Hepatocyte (in vitro differentiated cells): ENCODE results near the gene SYNJ2.

ENCODE experiments used
- CTCF ChIP-seq: fragments of 200-600 bp; sonication (generic); IDR thresholded peaks from 2 replicates; pipeline ENCODE4 v1.5.1; 2016; ENCODE audit warnings: antibody characterized with exemption, mild to moderate bottlenecking; ENCODE audit not compliant: poor library complexity
- EZH2 ChIP-seq: fragments of 200-600 bp; sonication (generic); IDR thresholded peaks from 2 replicates; pipeline ENCODE4 v1.6.1; 2016; ENCODE audit warnings: antibody characterized with exemption, mild to moderate bottlenecking, borderline replicate concordance
- EZH2phosphoT487 ChIP-seq: fragments of 200-600 bp; sonication (generic); IDR thresholded peaks from one replicate; pipeline ENCODE4 v1.6.1; 2018; ENCODE audit warnings: antibody characterized with exemption, mild to moderate bottlenecking, low read depth, moderate library complexity; ENCODE audit not compliant: unreplicated experiment, severe bottlenecking

DNA sequence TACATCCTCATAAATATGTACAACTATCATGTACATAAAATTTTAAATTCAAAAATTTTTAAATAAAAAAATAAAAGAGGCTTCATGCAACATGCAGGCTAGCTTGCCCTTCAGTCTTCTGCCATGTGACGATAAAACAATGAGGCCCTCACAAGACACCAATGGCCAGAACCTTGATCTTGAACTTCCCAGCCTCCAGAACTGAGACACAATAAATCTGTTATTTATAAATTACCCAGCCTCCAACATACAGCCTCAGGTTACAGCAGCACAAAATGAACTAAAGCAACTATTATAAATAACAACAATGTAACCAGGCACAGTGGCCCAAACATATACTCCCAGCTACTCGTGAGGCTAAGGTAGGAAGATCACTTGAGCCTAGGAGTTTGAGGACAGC, 143.6 kb downstream of the SYNJ2 start:
- TF ChIP-seq CTCF = no peak
- TF ChIP-seq EZH2 = no peak
- no peak for TF ChIP-seq EZH2phosphoT487
